Gastroesophageal sphincter (tissue), 4 donors: Measurements from ENCODE around the gene TMEM232. TPM values are rescaled to one million over a fixed set of nuclear protein-coding genes. Genes with fewer than 3 reads are reported as not detected.
"Not testable (repeated sequence)": the region's sequence is repeated elsewhere in the genome, so short reads cannot be mapped to it uniquely, and the experiment has no call there.

Experiments used
- ATAC-seq: fragments of 150-250 bp; one replicate; pipeline ENCODE4 v1.9.1; 2016; ENCODE audit warnings: mild to moderate bottlenecking, moderate library complexity
- H3K27ac ChIP-seq, 4 donors: fragments of 200-600 bp; sonication (generic) in 3 of 4; 1 replicate in 3 of 4; 2 replicates in 1 of 4; pipeline ENCODE4 v1.5.1; 2016 to 2019
- H3K27me3 ChIP-seq: fragments of 200-600 bp; sonication (generic); one replicate; pipeline ENCODE4 v1.5.1; 2019
- H3K36me3 ChIP-seq, 2 donors: fragments of 200-600 bp; sonication (generic); one replicate each; pipeline ENCODE4 v1.5.1; 2019; ENCODE audit warnings: control low read depth in 1 of 2
- H3K4me1 ChIP-seq, 3 donors: fragments of 200-600 bp; sonication (generic); 1 replicate in 2 of 3; 2 replicates in 1 of 3; pipeline ENCODE4 v1.5.1; 2016 to 2019; ENCODE audit warnings: control low read depth in 2 of 3
- H3K4me3 ChIP-seq, 2 donors: fragments of 200-600 bp; sonication (generic); one replicate each; pipeline ENCODE4 v1.5.1; 2019; ENCODE audit warnings: mild to moderate bottlenecking in 1 of 2, moderate library complexity in 1 of 2
- H3K9me3 ChIP-seq, 3 donors: fragments of 200-600 bp; sonication (generic); one replicate each; pipeline ENCODE4 v1.5.1; 2017 to 2019; ENCODE audit warnings: control low read depth in 2 of 3
- EP300 ChIP-seq: sonication (generic); formaldehyde crosslinking; IDR thresholded peaks from one replicate; pipeline ENCODE4 v1.6.1; 2017; ENCODE audit warnings: antibody characterized with exemption, mild to moderate bottlenecking
- POLR2A ChIP-seq, 2 donors: fragments of 450-650 bp; IDR thresholded peaks; one replicate each; pipeline ENCODE4 v1.6.1; 2017; ENCODE audit warnings: antibody characterized with exemption in 2 of 2, mild to moderate bottlenecking in 2 of 2, moderate library complexity in 1 of 2
- POLR2AphosphoS5 ChIP-seq: sonication (generic); formaldehyde crosslinking; IDR thresholded peaks from one replicate; pipeline ENCODE4 v1.6.1; 2017; ENCODE audit warnings: antibody characterized with exemption
- WGBS, 2 donors: methylation state at CpG; one replicate each; pipeline ENCODE4 v1.1.5; 2018; ENCODE audit warnings: low coverage in 1 of 2; 5-methylcytosine and 5-hydroxymethylcytosine counted together
- total RNA-seq, 4 donors: library from RNA; depleted of rRNA; stranded (reverse); fragments of >200 nt; gene quantifications; one replicate each; pipeline ENCODE4 v1.1.0, GENCODE V29; 2016
- TF ChIP-seq, protein P1 (sequence below), 4 experiments: fragments of 200-600 bp in 2 of 4; fragments of 450-650 bp in 2 of 4; sonication (generic) in 1 of 4; IDR thresholded peaks; one replicate each; pipeline ENCODE4 v1.5.1; 2017 to 2019; ENCODE audit warnings: antibody characterized with exemption in 4 of 4, mild to moderate bottlenecking in 2 of 4, moderate library complexity in 2 of 4

The TMEM232 gene
- total RNA-seq, 4 donors from 2014 or later, result 2.2 to 5.1 (median 3.8) TPM

DNA sequence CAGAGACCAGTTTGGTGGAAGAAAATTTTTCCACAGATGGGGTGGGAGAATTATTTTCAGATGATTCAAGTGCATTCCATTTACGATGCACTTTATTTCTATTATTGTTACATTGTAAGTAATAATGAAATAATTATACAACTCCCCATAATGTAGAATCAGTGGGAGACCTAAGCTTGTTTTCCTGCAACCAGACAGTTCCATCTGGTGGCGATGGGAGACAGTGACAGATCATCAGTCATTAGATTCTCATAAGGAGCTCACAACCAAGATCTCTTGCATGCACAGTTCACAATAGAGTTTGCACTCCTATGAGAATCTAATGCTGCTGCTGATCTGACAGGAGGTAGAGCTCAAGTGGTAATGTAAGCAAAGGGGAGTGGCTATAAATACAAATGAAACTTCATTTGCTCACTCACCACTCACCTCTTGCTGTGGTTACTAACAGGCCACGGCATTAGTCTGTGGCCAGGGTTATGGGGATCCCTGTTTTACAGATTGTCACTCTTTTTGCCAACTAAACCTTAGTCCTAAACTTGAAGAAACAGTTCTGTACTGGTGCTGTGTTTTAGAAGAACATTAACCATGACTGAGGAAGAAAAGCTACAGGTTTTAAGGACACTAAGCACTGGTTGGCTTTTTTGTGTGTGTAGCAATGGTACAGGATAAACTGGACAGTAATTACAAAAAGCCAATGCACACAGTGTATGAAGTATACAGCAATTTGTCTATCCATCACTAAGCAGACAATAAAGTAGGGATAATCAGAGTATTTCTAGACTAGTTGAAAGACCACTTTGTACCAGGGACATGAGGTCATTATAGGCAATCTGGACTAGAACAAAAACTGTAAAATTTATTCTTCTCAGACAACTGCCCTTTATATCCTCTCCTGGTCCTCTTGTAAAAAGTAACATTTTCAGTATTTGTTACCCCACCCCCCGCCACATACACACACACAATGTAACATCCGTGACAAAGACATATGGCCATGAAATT is 9.9 kb downstream of the TMEM232 start:
- Histone ChIP-seq H3K36me3 (no peaks in the 10 kb centered on the region), H3K4me1 (no peaks in the 10 kb centered on the region), H3K4me3 (no peak overlapping the region), H3K27ac (no peak overlapping the region), H3K9me3 (no peaks in the 10 kb centered on the region), H3K27me3 (no peaks in the 10 kb centered on the region)
- WGBS, 2 donors, result 67 to 78% methylated on average over 2 to 5 of the region's 5 CpGs
- no peak for ATAC-seq
- TF ChIP-seq POLR2AphosphoS5 (no peak), EP300 (no peak), POLR2A (IDR thresholded peaks at IDR 0.05) (no peak)
- TF ChIP-seq, protein P1, sequence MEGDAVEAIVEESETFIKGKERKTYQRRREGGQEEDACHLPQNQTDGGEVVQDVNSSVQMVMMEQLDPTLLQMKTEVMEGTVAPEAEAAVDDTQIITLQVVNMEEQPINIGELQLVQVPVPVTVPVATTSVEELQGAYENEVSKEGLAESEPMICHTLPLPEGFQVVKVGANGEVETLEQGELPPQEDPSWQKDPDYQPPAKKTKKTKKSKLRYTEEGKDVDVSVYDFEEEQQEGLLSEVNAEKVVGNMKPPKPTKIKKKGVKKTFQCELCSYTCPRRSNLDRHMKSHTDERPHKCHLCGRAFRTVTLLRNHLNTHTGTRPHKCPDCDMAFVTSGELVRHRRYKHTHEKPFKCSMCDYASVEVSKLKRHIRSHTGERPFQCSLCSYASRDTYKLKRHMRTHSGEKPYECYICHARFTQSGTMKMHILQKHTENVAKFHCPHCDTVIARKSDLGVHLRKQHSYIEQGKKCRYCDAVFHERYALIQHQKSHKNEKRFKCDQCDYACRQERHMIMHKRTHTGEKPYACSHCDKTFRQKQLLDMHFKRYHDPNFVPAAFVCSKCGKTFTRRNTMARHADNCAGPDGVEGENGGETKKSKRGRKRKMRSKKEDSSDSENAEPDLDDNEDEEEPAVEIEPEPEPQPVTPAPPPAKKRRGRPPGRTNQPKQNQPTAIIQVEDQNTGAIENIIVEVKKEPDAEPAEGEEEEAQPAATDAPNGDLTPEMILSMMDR (IDR thresholded peaks at IDR 0.05), result no peak

DNA sequence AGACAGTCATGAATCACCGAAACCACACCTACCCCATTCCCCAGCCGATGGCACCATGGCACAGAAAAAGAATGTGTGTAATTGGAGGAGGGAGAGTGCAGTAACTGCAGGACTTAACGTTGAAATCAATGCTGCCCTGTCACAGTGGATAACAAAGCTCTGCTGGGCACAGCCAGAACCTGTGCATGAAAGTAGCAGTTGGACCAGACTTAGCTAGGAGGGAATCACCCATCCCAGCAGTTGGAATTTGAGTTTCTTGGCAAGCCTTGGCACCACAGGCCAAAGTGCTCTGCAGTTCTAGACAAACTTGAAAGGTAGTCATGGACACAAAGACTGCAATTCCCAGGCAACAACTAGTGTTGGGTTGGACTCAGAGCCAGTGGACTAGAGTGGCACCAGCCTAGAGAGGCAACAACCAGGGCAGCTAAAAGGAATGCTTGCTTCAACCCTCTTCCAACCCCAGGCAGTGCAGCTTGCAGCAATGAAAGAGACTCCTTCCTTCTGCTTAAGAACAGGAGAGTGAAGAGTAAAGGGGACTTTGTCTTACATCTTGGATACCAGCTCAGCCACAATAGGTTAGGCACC is 19.1 kb downstream of the TMEM232 start:
- H3K27me3 ChIP-seq, result no peaks in the 10 kb centered on the region
- 56 to 75% methylated on average over 3 of the region's 3 CpGs for WGBS, 2 donors
- no peaks in the 10 kb centered on the region for H3K9me3 ChIP-seq
- H3K36me3 ChIP-seq, result no peaks in the 10 kb centered on the region
- TF ChIP-seq POLR2AphosphoS5, result no peak
- TF ChIP-seq, protein P1 (IDR thresholded peaks at IDR 0.05), result no peak
- no peak for TF ChIP-seq EP300
- no peak for TF ChIP-seq POLR2A (IDR thresholded peaks at IDR 0.05)
- no peak for ATAC-seq
- H3K27ac ChIP-seq, result no peak overlapping the region
- H3K4me3 ChIP-seq, result no peak overlapping the region
- no peaks in the 10 kb centered on the region for H3K4me1 ChIP-seq

DNA sequence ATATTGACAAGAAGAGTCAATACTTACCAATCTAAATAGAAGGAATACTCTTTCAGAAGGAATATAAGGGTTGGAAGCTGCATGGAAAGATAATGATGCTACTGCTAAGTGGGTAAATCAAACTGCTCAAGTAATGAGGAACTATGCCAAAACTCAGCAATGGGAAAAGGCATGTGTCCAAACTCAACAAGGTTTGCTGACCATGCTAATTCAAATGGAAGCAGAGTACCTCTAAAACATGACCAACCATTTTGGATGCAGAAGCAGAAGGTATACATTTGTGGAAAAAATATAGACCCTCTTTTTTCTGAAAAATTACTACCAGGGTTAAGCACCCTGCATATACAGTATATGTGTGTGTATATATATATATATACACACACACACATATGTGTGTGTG is 21.1 kb downstream of the TMEM232 start:
- ATAC-seq, result no peak
- H3K4me1 ChIP-seq, result no peaks in the 10 kb centered on the region
- no peaks in the 10 kb centered on the region for H3K36me3 ChIP-seq
- no peak overlapping the region for H3K27ac ChIP-seq
- H3K27me3 ChIP-seq, result no peaks in the 10 kb centered on the region
- H3K9me3 ChIP-seq, result no peaks in the 10 kb centered on the region
- no peak overlapping the region for H3K4me3 ChIP-seq
- TF ChIP-seq EP300, result no peak

DNA sequence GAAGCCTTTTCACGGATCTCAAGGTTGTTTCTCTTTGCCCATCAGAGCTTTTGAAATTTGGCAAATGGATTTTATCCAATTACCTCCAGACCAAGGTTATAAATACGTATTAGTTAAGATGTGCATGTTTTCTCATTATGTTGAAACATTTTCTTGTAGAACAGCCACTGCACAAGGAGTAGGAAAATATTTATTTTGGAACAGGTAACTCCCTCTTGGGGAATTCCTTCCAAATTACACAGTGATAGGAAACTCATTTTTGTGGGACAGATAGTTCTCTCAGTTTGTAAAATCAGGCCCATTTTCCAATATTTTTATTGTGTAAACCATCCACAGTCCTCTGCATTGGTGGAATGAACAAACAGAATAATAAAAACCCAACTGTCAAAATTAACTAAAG is 23.0 kb downstream of the TMEM232 start:
- WGBS, 2 donors, result 62 to 68% methylated on average over 2 of the region's 2 CpGs
- no peaks in the 10 kb centered on the region for H3K4me1 ChIP-seq
- H3K27ac ChIP-seq, result no peak overlapping the region
- no peaks in the 10 kb centered on the region for H3K36me3 ChIP-seq
- TF ChIP-seq POLR2A (IDR thresholded peaks at IDR 0.05), result no peak
- no peak for ATAC-seq
- H3K9me3 ChIP-seq, result no peaks in the 10 kb centered on the region
- no peaks in the 10 kb centered on the region for H3K27me3 ChIP-seq
- H3K4me3 ChIP-seq, result no peak overlapping the region

DNA sequence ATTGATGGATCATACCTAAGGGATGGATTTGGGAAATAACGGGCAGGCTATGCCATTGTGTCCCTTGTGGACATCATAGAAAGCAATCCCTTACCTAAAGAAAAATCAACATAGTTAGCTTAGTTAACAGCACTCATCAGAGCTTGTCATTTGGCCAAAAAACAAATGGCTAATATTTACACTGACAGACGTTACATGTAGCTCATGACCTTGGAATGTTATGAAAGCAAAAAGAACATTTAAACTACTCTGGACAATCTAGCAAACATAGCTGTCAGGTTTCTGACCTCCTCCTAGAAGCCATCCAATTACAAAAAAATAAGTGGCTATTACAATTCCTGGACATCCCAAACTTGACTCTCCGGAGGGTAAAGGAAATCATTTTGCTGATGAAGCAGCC is 23.8 kb downstream of the TMEM232 start:
- TF ChIP-seq POLR2A (IDR thresholded peaks at IDR 0.05), result no peak
- H3K27ac ChIP-seq, result no peak overlapping the region
- no peak for ATAC-seq
- no peaks in the 10 kb centered on the region for H3K36me3 ChIP-seq
- no peak overlapping the region for H3K4me3 ChIP-seq
- no peaks in the 10 kb centered on the region for H3K9me3 ChIP-seq
- H3K4me1 ChIP-seq, result no peaks in the 10 kb centered on the region
- 30 to 32% methylated on average over 2 to 3 of the region's 3 CpGs for WGBS, 2 donors
- no peaks in the 10 kb centered on the region for H3K27me3 ChIP-seq

DNA sequence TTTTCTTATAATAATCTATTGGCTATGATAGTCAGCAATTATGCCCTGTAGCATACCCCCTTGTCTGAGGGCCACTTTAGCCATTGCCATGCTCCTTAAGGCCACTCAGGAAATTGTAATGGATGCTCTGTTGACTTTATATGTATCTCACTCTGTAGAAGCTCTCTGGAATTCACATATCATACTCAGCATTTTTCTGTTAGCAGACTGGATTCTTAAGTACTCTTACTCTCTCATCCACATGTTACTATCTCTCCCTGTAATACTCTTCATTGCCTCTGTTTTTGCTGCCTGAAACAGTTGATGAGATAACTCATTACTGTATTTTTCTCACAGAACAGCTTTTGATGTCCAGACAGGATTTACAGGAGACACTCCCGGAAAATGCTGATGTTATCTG is 24.2 kb downstream of the TMEM232 start:
- 60 to 63% methylated on average over 1 of the region's 1 CpG for WGBS, 2 donors
- H3K4me3 ChIP-seq, result no peak overlapping the region

DNA sequence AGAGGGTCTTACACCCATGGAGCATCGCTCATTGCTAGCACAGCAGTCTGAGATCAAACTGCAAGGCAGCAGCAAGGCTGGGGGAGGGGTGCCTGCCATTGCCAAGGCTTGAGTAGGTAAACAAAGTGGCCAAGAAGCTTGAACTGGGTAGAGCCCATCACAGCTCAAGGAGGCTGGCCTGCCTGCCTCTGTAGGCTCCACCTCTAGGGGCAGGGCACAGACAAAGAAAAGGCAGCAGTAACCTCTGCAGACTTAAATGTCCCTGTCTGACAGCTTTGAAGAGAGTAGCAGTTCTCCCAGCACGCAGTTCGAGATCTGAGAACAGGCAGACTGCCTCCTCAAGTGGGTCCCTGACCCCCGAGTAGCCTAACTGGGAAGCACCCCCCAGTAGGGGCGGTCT is 33.8 kb downstream of the TMEM232 start:
- not testable (repeated sequence) for H3K4me1 ChIP-seq, H3K9me3 ChIP-seq, H3K27me3 ChIP-seq, H3K36me3 ChIP-seq, H3K27ac ChIP-seq, H3K4me3 ChIP-seq, ATAC-seq
- WGBS, 2 donors, result 73% methylated on average over 3 of the region's 5 CpGs; no CpG with 5 or more reads in 1 of the 2 donors

More for the DNA sequence above, 24.2 kb downstream of the TMEM232 start:
- H3K4me1 ChIP-seq, result no peaks in the 10 kb centered on the region
- H3K27me3 ChIP-seq, result no peaks in the 10 kb centered on the region
- H3K9me3 ChIP-seq, result no peaks in the 10 kb centered on the region
- no peak for TF ChIP-seq POLR2AphosphoS5
- TF ChIP-seq EP300, result no peak
- TF ChIP-seq, protein P1 (IDR thresholded peaks at IDR 0.05), result no peak
- no peak for TF ChIP-seq POLR2A (IDR thresholded peaks at IDR 0.05)
- no peak for ATAC-seq
- no peak overlapping the region for H3K27ac ChIP-seq
- H3K36me3 ChIP-seq, result no peaks in the 10 kb centered on the region

DNA sequence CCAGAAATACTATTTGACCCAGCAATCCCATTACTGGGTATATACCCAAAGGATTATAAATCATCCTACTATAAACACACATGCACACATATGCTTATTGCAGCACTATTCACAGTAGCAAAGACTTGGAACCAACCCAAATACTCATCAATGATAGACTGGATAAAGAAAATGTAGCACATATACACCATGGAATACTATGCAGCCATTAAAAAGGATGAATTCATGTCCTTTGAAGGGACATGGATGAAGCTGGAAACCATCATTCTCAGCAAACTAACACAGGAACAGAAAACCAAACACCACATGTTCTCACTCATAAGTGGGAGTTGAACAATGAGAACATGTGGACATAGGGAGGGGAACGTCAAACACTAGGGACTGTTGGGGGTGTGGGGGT is 35.9 kb downstream of the TMEM232 start:
- not testable (repeated sequence) for ATAC-seq

More for the DNA sequence above, 35.9 kb downstream of the TMEM232 start:
- H3K4me3 ChIP-seq, H3K27me3 ChIP-seq, H3K27ac ChIP-seq, H3K9me3 ChIP-seq, H3K4me1 ChIP-seq, H3K36me3 ChIP-seq: not testable (repeated sequence)
- 83 to 100% methylated on average over 1 of the region's 1 CpG for WGBS, 2 donors
